SK-N-SH (cell line): ENCODE data around the gene TIMM17B.

Experiments used
- CTCF ChIP-seq: fragments of 200-600 bp; sonication (generic); IDR thresholded peaks from 2 replicates; pipeline ENCODE4 v1.6.1; 2017; ENCODE audit warnings: antibody characterized with exemption, mild to moderate bottlenecking, moderate library complexity
- EZH2phosphoT487 ChIP-seq: fragments of 200-600 bp; sonication (generic); IDR thresholded peaks from 2 replicates; pipeline ENCODE4 v1.6.1; 2017; ENCODE audit warnings: low read depth, mixed run types, mild to moderate bottlenecking, antibody characterized with exemption, moderate library complexity, borderline replicate concordance
- JUND ChIP-seq: IDR thresholded peaks from 2 replicates; pipeline ENCODE4 v1.4.0; 2012
- MAX ChIP-seq: IDR thresholded peaks from 2 replicates; pipeline ENCODE4 v1.4.0; 2012; ENCODE audit warnings: low read depth
- POLR2AphosphoS5 ChIP-seq: IDR thresholded peaks from 2 replicates; pipeline ENCODE4 v1.6.1; 2012; ENCODE audit warnings: low read depth, low read length
- SMC3 ChIP-seq: IDR thresholded peaks from 2 replicates; pipeline ENCODE4 v1.6.1; 2012; ENCODE audit warnings: low read depth, low read length, improper control_type of control experiment
- USF2 ChIP-seq: fragments of 150-350 bp; IDR thresholded peaks from 2 replicates; pipeline ENCODE4 v1.6.1; 2017; ENCODE audit warnings: antibody characterized with exemption, low read length, low read depth, borderline replicate concordance

GRCh38 chrX:48892896-48893295 is 4.7 kb downstream of the TIMM17B start:
- TF ChIP-seq SMC3 (no peak), POLR2AphosphoS5 (no peak), CTCF (no peak), EZH2phosphoT487 (no peak), USF2 (no peak), JUND (no peak), MAX (no peak)
